ENCODE measurements around the gene DAZAP1.

- TF ChIP-seq CTCF (IDR thresholded peaks at IDR 0.05 in 4 of 5, conservative IDR thresholded peaks at IDR 0.05 in 1 of 5) (no peak), POLR2A (IDR thresholded peaks at IDR 0.05) (no peak)
These were observed 52.1 kb downstream of the DAZAP1 start for GRCh38 chr19:1459479-1459878.

Measured in gastrocnemius medialis (tissue), 4 donors.